Right ventricle myocardium inferior (tissue), 1 donor: ENCODE data around the gene RNF152. TPM values are rescaled to one million over a fixed set of nuclear protein-coding genes. Genes with fewer than 3 reads are reported as not detected.

Experiments used
- ATAC-seq: fragments of 200-7000 bp; cut with Tn5 transposase; one replicate; pipeline ENCODE4 v1.9.1; 2020; ENCODE audit warnings: mild to moderate bottlenecking, moderate library complexity
- DNase-seq: peaks from one replicate; pipeline ENCODE4 v3.0.0; 2021; ENCODE audit errors: missing footprints
- intact Hi-C: fragments of 100-400 bp; cut with DNase I; formaldehyde crosslinking; loops from one replicate; pipeline ENCODE4 v1.11.0; 2022
- total RNA-seq: library from RNA; stranded (reverse); fragmentation: NEBNext Ultra II Directional; extraction: Animal tissue kit (Norgen Biotek cat#: 25700); gene quantifications from one replicate; pipeline ENCODE4 v1.2.1, GENCODE V29; 2021
- donor health status: DM: no; HTN: yes; CAD: no; lungs with severe emphysema.

Gene RNF152
- total RNA-seq, 1 donor from 2014 or later = 12.6 TPM

DNA sequence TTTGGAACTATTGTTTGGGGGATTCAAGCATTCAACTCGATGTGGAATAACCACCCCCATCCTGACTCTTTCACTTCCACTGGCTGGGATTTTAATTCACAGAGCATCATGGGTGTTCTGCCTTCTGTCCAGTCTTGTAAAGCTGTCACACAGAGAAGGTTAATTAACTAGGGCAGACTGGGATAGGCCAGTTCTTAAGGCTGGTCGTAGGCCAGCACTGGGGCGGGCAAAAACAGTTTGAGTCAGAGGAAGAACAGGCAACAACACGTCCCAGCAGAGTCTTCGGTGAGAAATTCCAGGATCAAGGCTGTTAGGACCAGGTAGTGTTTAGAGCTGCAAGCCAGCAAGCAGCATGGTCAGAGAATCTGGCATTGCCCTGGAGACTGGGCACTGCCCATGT lies 4.0 kb upstream of the RNF152 start:
- DNase-seq (no peak), ATAC-seq (peak; percentile 56)
- intact Hi-C loops = no loop called here

DNA sequence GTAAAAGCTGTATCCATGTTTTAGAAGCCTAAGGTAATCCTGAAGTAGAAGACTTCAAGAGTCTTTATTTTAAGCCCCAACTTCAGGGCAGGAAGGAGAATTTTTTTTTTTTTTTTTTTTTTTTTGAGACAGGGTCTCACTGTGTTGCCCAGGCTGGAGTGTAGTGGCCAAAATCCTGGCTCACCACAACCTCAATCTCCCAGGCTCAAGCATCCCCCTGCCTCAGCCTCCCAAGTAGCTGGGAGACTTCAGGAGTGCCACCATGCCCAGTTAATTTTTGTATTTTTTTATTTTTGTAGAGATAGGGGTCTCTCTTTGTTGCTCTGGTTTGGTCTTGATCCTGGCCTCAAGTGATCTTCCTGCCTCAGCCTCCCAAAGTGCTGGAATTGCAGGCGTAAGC lies 3.3 kb upstream of the RNF152 start:
- DNase-seq (no peak), ATAC-seq (no peak)
- intact Hi-C loops = no loop called here

DNA sequence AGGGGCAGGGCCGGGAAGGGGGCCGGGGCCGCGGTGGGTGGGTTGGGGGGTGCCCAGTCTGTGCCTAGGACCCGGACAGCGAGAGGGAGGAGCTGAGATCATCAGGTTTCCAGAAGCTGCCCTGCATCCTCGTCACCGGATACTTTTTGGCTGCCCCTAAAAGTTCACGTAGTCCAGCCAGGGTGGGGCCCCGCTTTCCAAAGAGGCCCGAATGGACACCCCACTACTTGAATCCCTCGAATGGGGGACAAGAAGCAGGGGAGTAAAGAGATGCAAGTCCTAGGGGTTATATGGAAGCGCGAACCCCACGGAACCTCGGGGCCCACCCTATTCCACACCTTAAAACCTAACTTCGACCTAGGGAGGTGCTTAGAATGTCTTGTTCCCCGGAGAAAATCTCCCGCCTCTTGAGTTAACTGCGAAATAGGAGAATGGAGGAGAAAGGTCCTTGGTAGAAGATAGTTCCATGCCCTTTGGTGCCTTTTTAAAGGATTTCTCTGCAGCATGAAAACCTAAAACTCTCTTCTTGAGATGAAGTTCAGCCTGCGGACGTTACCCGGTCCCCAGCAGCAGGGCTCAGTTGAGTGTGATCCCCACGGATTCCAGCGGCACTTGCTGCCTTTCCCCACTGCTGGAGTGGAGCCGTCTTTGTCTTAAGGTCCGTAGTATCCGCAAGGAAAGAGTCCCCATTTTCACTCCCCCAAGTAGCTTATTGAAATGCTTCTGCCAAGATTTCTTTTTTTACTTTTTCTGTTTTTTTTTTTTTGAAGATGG lies 2.1 kb upstream of the RNF152 start:
- ATAC-seq (no peak), DNase-seq (no peak)
- intact Hi-C loops = loop anchor here (2.0 to 5.0 kb wide), 3 partner anchors 148 to 312 kb away; no protein-coding TSS in a partner anchor

DNA sequence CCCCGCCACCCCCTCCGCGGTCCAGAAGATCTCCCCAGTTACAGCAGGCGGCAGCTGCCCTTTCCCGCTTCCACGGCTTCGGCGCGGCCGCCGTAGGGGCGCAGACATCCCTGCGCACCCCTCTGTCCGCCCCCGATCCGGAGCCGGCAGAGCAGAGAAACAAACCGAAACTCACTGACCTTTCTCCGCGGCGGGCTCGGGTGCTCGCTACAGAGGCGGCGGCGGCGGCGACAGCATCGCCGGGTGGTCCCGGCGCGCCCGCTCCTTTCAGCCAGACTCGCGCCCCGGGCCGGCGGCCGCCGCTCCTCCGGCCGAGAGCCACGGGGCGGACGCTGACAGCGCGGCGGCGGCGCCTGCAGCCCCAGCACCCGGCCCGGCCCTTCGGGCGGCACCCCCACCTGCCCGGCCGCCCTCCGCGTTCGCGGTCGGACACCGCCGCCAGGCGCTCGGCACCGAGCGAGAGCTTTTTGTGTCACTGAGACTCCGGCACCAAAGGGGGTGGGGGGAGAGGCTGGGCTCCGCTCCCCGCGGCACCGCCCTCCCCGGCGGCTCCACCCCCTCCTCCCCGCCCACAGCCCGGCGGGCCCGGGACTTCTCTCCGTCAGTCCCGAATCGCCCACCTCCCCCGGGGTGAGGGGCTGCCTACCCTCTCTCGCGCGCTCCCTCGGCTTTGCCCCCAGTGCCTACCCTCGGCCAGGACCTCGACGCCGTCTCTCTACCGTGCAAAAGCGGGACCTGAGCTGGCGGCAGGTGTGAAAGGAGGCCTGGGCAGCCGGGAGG lies 1.4 kb upstream of the RNF152 start:
- ATAC-seq (peak; percentile 96), DNase-seq (peak; percentile 89)
- intact Hi-C loops = loop anchor here (2.0 to 5.0 kb wide), 3 partner anchors 147 to 311 kb away; no protein-coding TSS in a partner anchor

DNA sequence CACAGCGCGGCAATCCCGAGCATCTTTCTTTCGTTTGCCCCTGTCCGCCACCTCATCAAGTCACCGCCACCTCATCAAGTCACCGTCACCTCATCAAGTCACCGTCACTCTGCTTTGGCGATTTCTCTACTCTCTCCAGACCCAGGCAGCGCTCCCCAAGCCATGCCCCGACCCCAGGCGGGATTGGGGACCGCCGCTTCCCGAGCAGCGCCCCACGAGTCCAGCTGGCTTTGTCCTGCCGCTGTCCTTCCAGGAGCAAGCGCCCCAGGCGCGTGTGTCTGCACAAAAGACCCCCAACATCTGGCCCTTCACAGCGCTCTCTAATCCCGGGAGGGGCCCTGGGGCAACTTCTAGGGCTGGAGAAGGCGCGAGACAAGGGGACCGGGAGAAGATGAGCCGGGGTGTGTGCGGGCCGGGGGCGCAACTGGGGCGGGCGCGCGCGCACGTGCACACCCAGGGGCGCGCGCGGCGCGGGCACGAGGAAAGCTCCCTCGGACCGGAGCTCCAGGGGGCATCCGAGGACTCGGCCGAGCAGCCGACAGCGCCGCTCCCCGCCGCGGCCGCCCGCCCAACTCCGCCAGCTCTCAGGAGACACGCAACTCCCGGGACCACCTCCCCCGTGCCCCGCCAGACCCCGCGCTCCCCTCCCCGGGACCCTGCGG lies 633 bp upstream of the RNF152 start:
- intact Hi-C loops = loop anchor here (5.0 kb wide), 1 partner anchor 146 kb away; no protein-coding TSS in a partner anchor
- ATAC-seq (peak; percentile 51), DNase-seq (peak; percentile 69)

DNA sequence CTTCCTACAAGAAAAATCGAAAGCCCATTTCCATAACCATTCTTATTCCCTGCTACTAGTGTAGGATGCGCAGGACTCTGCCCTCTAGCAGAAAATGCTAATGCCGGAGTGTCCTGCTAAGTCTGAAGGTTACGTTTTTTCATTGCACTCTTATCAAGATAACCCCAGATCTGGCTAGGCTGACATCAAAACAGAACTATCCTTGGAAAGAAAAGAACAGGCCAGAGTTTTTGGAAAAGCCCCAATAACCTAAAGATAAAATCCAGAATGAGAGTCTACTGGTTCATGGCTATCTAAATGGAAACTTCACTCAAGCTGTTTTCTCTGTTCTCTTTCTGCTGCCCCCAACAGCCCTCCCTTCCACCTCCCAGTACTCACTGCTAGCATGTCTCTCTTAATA lies 913 bp downstream of the RNF152 start:
- ATAC-seq (no peak), DNase-seq (no peak)
- intact Hi-C loops = loop anchor here (5.0 kb wide), 1 partner anchor 145 kb away; no protein-coding TSS in a partner anchor

DNA sequence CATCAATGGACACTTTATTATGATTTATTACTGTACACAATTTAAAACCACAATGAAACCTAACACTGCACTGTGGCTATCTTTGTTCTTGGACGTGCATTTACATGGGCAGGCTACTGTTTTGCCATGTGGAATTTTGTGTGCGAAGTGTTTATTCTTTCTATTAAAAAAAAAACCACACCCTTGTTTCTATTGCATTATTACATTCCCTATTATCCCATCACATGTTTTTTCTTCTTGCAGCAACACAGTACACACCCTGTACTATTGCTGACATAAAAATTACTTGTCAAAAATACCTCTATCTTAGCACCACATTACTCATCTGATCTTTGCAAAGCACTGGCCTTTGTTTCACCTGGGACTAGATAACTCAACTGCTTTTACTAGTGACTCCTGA lies 1.5 kb downstream of the RNF152 start:
- DNase-seq = no peak
- no peak for ATAC-seq
- intact Hi-C loops = loop anchor here (5.0 kb wide), 1 partner anchor 144 kb away; no protein-coding TSS in a partner anchor

DNA sequence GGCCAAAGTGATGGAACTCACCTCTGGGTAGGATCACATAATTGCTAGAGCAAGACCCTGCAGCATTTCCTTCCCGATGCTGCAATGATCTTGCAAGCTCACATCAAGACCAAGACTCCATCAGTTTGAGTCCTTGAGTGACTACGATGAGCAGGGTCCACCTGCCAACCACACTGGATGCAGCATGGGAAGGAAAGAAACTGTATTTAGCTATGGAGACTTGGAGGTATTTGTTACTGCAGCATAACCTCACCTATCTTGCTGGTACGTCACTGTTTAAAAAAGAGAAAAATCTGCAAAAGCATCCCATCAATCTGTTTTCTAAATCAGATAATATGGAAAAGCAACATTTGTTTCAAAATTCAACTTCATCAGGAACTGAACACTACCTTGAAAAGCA lies 2.5 kb downstream of the RNF152 start:
- intact Hi-C loops = loop anchor here (5.0 kb wide), 1 partner anchor 143 kb away; no protein-coding TSS in a partner anchor
- ATAC-seq = no peak
- DNase-seq = no peak

DNA sequence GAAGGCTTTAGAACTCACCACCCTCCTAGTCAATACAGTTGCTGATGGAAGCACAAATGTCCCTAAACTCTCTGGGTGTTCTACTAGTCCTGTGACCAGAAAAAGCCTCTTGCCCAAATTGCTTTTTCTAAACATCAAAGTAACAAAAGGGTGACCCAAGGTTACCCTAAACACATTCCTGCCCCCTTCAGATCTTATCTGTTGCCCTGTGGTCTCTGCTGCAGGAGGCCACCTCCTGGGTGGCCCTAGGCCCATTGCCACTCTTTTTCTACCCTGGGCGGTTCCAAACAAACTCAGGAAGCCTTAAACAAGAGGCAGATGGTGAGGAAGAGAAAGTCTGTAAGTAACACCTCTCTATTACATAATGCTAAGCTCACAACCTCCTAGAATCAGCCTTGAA lies 3.3 kb downstream of the RNF152 start:
- ATAC-seq = no peak
- no peak for DNase-seq
- intact Hi-C loops = no loop called here

DNA sequence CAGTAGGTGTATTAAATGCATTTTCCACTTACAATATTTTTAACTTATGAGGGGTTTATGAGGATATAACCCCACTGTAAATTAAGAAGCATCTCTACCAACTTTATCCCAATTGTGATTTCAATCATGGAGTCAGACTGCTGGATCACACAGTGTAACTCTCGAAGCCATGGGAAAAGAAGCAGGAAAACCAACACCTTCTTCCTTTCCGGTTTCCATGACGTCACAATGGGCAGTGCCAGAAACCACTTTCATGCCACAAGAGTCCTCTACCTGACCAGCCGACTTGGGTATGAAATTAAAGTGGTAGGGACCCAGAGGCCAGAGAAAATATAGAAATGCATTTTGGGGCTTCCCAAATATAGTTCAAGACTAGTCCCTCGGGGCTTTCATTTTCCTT lies 4.2 kb downstream of the RNF152 start:
- intact Hi-C loops = no loop called here
- ATAC-seq (no peak), DNase-seq (no peak)

DNA sequence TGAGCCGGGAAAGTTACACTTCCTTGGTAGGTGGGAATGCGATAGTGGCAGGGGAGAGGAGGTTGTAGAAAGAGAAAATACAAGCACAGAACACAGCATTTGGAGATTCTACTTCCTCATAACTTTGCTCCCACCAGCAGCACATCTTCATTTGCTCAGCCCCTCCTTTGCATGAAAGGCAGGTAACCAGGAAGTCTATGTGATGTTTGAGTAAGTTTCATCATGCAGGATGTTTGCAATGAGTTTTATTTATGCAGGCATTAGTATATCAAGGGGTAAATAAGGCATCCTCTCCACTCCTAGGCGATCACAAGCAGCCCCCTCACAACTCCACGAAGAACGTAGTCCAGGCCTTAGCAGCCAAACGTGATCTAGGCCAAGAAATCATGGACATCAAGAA lies 5.0 kb downstream of the RNF152 start:
- intact Hi-C loops = no loop called here
- DNase-seq = no peak

DNA sequence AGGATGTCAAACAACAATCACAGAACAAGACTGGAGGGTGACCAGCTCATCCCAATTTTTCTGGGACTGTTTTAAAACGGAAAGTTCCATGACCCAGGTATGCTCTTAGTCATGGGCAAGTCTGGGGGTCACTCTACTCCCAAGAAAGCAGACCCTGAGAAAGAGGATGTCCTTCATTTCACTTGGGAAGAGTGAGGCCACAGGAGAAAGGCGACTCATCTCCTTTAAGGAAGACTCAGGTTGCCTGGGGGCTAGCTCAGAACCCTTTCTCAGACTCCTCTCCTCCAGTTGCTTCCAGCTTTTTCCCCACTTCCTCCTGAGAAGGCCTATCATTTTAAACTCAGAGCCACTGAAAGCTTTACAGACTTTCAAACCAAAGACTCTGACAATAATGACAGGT lies 9.3 kb downstream of the RNF152 start:
- ATAC-seq = no peak
- DNase-seq = no peak
- intact Hi-C loops = no loop called here

More for the DNA sequence above, 5.0 kb downstream of the RNF152 start:
- ATAC-seq = no peak

DNA sequence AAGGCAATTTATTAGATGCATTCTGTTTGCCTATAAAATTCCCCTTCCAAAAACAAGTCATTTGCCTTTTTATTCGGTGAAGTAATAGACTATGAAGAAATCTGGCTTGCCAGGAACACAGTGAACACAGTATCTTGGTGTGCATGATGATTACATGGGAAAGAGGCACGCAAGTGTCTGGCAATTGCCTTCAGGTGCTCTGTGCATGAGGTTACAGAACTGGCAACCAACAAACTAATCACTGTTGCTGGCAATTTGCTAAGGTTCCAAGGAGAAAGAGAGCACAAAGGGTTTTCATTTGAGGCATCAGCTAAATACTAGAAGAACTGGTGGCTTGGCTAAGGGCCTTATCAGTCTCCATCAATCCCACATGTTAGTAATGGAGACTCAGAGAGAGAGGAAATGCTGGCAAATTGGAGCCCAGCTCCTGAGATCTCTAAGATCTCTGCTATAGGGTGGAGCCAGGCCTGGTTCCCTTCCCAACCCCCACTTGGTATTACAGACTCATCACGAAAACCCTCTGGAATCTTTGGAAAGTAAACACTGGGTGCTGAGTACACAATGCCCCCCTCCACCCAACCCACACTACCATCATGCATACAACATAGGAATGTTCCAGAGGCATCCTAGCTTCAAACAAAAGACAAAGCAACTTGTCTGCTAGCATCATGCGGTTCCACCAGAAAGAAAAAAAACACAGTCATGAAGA lies 10.4 kb downstream of the RNF152 start:
- intact Hi-C loops = no loop called here
- DNase-seq (no peak), ATAC-seq (no peak)

DNA sequence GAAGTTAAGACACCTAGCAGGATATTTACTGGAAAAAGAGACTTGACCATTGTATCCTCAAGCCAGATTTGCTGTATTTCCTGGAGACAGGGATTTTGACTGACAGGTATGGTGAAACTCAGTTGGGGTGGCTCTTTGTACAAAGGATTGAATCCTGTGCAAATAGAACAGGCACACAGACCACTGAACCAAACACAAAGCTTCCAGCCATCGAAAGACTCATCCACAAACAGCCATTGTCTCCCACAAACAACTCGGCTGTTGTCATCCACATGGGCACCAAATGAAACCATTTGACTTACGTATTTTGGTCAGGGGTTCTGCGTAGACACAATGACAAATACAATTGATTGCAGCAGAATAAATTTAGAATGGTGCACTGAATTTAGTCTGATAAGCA lies 15.9 kb downstream of the RNF152 start:
- DNase-seq = no peak
- intact Hi-C loops = no loop called here
- ATAC-seq = no peak

DNA sequence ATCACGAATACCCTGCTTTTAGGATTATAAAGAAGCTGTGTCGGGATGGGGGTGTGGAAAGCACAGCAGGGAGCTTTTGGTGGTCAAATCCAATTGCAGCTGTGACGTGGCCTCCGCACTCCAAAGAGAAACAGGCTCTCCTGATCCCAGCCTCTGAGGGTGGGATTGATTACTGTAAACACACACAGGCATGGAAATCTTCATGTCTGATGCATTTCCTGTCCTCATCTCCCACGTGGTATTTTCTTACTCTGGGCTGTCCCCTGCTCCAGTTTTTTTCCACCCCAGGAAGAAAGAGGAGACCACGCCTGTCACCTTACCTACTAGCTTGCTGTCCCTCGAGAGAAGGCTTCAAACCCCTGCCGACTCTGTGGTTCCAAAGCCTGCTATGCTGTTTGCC lies 22.7 kb downstream of the RNF152 start:
- ATAC-seq (no peak), DNase-seq (no peak)
- intact Hi-C loops = no loop called here

DNA sequence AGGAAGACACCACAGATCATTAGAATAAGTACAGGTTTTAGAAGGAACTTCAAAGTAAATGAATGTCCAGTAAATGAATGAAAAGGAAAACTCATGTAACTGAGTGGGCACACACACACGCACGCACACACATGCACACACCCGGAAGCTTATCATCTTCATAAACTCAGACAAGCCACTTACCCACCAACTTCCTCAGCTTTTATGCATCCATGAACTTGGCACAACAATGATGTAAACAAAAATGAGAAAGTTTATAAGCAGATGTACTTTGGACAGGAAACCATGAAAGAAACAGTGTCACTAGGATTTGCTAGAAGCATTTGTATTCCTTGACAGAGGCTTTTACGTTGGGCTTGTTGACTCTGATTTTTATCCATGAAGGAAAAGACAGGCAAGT lies 23.2 kb downstream of the RNF152 start:
- ATAC-seq (no peak), DNase-seq (no peak)
- intact Hi-C loops = no loop called here

DNA sequence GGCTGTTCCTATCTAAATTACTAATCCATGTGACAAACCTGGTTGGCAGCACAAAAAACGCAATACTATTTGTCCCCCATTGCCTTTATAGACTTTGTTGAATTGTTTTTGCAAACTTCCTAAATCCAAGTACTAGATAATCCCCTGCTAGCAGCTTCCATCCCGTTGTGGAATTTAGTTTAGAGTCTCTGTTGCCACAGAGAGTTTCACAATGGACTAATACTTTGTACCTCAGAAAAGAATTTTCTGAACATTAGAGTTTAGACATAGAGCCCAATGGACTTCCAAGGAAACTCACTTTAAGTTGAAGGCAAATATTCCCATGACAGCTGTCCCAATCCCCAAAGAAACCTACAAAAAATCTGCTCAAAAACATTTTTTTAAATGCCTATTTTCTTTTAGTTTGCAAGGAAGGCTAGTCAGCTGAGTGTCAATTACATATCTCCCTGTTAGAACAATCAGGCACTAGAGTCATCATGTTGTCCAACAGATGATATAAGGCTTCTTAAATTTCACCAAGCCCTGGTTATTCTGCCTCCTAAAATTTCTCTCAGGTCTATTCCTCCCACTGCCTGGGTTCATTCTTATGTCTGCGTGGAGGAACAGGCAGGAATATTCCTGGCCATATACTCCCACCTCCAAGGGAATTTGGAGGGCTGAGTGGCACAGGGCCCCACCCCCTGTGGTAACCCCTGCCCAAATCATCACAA lies 27.2 kb downstream of the RNF152 start:
- intact Hi-C loops = no loop called here

DNA sequence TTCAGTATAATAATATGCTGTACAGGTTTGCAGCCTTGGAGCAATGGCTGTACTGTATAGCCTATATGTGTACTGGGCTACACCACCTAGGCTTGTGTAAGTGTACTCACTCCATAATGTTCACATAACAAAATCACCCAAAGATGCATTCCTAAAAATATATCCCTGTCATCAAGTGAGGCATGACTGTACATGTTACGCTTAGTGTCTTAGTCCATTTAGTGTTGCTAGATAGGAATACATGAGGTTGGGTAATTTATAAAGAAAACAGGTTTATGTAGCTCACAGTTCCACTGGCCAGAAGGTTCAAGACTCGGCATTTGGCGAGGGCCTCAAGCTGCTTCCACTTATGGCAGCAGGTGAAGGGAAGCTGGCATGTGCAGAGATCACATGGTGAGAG lies 31.4 kb downstream of the RNF152 start:
- intact Hi-C loops = no loop called here
- ATAC-seq = no peak
- no peak for DNase-seq

More for the DNA sequence above, 27.2 kb downstream of the RNF152 start:
- DNase-seq (no peak), ATAC-seq (no peak)
